ENCODE results near the gene ANKS4B.
"Not testable (repeated sequence)": the region's sequence is repeated elsewhere in the genome, so short reads cannot be mapped to it uniquely, and the experiment has no call there.

Gene ANKS4B

GRCh38 chr16:21219551-21219950, 13.9 kb upstream of the ANKS4B start:
- no peak for DNase-seq

GRCh38 chr16:21222495-21223337, 10.8 kb upstream of the ANKS4B start:
- DNase-seq = no peak

DNA sequence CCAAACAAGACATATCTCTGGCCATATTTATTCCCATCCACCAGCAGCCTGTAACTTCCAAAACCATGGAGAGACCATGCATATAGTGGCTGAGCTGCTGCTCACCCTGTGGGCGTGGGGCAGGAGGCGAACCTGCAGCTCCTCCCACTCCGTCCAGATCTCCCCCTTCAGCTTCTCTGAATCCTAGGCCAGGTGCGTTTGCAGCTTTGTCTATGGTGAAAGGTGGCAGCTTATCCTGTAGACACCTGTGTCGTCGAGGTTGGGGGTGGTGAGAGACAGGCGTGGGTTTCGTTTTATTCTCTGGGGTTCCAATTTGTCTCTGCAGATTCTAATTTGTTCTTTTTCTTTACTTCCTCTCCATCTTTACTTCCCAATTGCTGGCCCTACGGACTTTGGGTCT, 9.7 kb upstream of the ANKS4B start:
- DNase-seq = no peak

- DNase-seq = no peak
These were observed 8.7 kb upstream of the ANKS4B start for GRCh38 chr16:21224800-21225199.

DNA sequence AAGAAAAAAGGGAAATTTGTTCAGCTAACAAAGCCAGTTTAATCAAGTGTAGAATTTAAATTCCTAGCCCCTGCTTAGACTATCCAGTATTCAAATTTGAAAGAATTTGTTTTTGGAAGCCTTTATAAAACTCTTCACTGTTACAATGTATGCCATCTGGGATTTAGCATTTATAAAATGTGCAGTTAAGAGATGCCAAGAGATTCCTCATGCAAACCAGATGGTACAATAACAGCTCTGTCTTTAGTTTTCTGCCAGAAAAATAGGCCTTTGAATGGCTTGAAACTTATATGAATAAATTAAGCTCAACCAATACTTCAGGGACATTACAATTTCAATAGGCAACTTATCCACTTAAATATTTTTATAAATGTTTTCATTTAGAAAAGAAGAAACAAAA, 6.8 kb upstream of the ANKS4B start:
- no peak for DNase-seq

GRCh38 chr16:21227866-21228265, 5.6 kb upstream of the ANKS4B start:
- no peak for DNase-seq

DNA sequence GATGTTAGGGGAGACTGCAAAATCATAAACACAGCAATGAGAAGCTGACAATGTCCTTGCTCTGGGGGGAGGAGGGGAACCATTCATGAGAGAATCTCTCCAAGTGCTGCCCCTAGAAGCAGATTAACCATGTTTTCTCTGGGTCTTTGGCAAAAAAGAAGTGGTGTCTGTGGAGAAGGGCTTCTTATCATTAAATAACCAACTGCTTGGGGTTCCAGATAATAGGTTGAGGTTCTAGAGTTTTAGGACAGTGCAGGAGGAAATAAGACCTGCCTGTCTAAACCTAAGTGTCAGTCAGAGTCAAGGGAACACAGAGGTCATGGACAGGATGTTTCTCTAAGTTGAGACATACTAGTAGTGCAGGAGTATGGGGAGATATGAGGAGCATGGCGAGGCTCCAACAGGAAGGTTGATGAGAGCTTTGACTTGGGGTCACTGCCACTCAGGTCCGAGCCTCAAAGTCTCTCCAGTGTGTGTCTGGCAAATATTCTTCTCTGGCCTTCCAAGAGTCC, 5.1 kb upstream of the ANKS4B start:
- no peak for DNase-seq

GRCh38 chr16:21233045-21233520, 416 bp upstream of the ANKS4B start:
- no peak for DNase-seq

- DNase-seq = no peak
These were observed 1.7 kb downstream of the ANKS4B start for GRCh38 chr16:21235199-21235585.

- DNase-seq = no peak
These were observed 3.3 kb downstream of the ANKS4B start for GRCh38 chr16:21236831-21237230.

DNA sequence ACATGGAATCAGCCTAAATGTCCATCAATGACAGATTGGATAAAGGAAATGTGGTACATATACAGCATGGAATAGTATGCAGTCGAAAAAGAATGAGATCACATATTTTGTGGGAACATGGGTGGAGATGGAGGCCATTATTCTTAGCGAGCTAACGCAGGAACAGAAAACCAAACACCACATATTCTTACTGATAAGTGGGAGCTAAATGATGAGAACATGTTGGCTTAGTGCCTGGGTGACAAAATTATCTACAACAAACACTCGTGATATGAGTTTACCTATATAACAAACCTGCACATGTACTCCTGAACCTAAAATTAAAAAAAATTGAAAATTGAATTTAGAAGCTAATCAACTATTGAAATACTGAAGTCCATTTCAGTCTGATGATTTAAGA, 6.1 kb downstream of the ANKS4B start:
- DNase-seq = no peak

- no peak for DNase-seq
These were observed 9.3 kb downstream of the ANKS4B start for GRCh38 chr16:21242756-21243155.

DNA sequence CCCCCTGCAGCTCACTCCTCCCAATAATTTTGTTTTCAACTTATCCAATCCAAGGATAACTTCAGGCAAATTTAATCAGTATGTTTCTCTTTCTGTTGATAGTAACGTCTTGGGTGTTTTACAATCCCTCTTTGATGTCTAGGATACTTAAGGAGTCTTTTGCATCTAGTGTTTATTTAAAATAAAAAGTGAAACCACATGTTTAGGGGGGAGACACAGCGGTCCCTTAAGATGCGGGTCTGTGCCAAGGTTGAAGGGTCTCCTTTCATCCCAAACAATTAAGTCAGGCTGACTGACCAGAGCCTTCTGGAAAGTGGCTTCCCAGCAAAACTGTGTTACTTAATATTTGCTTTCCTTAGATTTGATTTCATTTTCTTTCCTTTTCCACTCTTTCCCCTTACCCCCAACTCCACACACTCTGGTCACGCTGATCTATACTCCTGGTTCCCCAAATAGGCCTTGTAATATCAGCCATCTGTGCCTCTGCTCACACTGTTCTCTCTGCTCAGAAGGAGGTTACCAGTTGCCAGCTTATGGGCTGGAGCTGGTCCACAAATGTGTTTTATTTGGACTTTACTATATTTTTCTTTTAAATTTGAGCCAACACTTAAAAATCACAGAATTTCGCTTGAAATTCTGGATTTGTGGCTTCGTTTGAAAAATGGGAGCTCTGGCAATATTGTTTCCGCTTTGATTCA, 11.2 kb downstream of the ANKS4B start:
- no peak for DNase-seq

DNA sequence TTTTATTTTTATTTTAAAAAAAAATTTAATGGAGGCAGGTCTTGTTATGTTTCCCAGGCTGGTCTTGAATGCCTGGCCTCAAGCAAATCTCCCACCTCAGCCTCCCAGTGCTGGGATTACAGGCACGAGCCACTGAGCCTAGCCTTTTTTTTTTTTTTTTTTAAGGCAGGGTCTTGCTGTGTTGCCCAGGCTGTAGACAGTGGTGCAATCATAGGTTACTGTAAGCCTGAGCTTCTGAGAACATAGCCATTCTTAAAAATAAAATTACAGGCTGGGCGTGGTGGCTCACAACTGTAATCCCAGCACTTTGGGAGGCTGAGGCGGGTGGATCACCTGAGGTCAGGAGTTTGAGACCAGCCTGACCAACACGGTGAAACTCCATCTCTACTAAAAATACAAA, 14.7 kb downstream of the ANKS4B start:
- DNase-seq = not testable (repeated sequence)

GRCh38 chr16:21250072-21250923, 16.8 kb downstream of the ANKS4B start:
- DNase-seq = no peak

GRCh38 chr16:21253470-21253869, 20.0 kb downstream of the ANKS4B start:
- DNase-seq = no peak

DNA sequence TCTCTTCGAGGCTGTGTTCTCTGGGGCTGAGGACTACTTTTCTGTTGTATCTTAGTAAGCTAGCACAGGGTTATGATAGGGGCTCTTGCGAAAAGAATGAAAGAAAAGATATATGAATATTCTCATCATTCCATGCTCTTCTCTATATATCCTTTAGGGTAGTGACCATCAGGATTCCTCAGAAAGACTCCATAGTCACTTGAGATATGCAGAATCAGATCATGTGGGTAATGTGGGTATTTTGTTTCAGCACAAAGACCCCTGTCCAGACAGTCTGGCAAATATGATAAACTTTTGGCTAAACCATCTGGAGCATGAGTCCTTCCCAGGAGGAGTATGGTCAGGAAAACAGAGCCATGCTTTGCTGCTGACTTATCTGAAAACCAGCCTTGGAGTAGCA, 23.1 kb downstream of the ANKS4B start:
- no peak for DNase-seq

GRCh38 chr16:21257284-21257683, 23.8 kb downstream of the ANKS4B start:
- DNase-seq = no peak

GRCh38 chr16:21260870-21261791, 27.6 kb downstream of the ANKS4B start:
- no peak for DNase-seq

GRCh38 chr16:21262779-21263639, 29.5 kb downstream of the ANKS4B start:
- DNase-seq = no peak

All from activated CD4-positive, alpha-beta T cell treated with anti-CD3 and anti-CD28 coated beads for 4 hours (primary cell).